K562 (cell line): Measurements from ENCODE around the gene LRRTM2. TPM values are rescaled to one million over a fixed set of nuclear protein-coding genes. Genes with fewer than 3 reads are reported as not detected.

ENCODE experiments used
- ATAC-seq: fragments of 200-7000 bp; cut with Tn5 transposase; 3 replicates; pipeline ENCODE4 v1.9.1; 2020; ENCODE audit warnings: moderate library complexity
- BruUV-seq: library from RNA; stranded (reverse); fragments of 400-500 nt; replicated peaks from 2 replicates; lab custom pipeline; 2021; lab: Mats Ljungman, UMichigan
- CTCF ChIA-PET: fragments of 300-600 bp; formaldehyde crosslinking; extraction: SDS; loops from one replicate; lab custom pipeline; 2021; ENCODE audit warnings: low intra/inter-chr PET ratio; lab: Yijun Ruan, JAX
- POLR2A ChIA-PET: fragments of 300-600, 350-650 bp; sonication (Branson Sonifier 250); formaldehyde crosslinking; extraction: SDS; loops from one replicate; lab custom pipeline; 2021; ENCODE audit warnings: antibody characterized with exemption, inconsistent platforms; lab: Yijun Ruan, JAX
- DNase-seq, 4 experiments: peaks; one replicate each; pipeline versions ENCODE4 v3.0.0 to v3.0.0-alpha.2; 2011 to 2018; ENCODE audit warnings: low spot score in 3 of 4, mixed read lengths in 3 of 4; ENCODE audit errors: extremely low read depth in 1 of 4
- FAIRE-seq: peaks from 2 replicates; lab custom pipeline; 2011; peaks lifted over from hg19 to GRCh38; lab: Jason Lieb, UNC
- H2AFZ ChIP-seq: 2 replicates; pipeline ENCODE4 v1.6.0; 2011; ENCODE audit warnings: low read depth, low read length, control low read depth, inconsistent platforms
- H3K27ac ChIP-seq: fragments of 200-600 bp; 3 replicates; pipeline ENCODE4 v1.8.0; 2011; ENCODE audit warnings: low read depth, mild to moderate bottlenecking, control low read depth, inconsistent platforms, low read length, moderate library complexity, mixed read lengths; ENCODE audit errors: extremely low read depth
- H3K27me3 ChIP-seq, 2 experiments: fragments of 300-600 bp in 1 of 2; 2 replicates in 1 of 2; 3 replicates in 1 of 2; pipeline versions ENCODE4 v1.6.0 to v1.8.0; 2011; ENCODE audit warnings: inconsistent platforms in 2 of 2, low read length in 2 of 2, mild to moderate bottlenecking in 1 of 2, mixed read lengths in 1 of 2, moderate library complexity in 1 of 2; ENCODE audit not compliant: control insufficient read depth in 2 of 2, insufficient read depth in 2 of 2
- H3K36me3 ChIP-seq: fragments of 300-600 bp; 3 replicates; pipeline ENCODE4 v1.8.0; 2011; ENCODE audit warnings: mild to moderate bottlenecking, low read length, inconsistent platforms; ENCODE audit not compliant: control insufficient read depth, insufficient read depth
- H3K4me1 ChIP-seq, 2 experiments: fragments of 200-600 bp in 1 of 2; replicated peaks in 1 of 2; 2 replicates in 1 of 2; 3 replicates in 1 of 2; pipeline versions ENCODE4 v1.5.1 to v1.8.0; 2011; ENCODE audit warnings: inconsistent platforms in 2 of 2, low read length in 2 of 2, mild to moderate bottlenecking in 1 of 2, mixed read lengths in 1 of 2, moderate library complexity in 1 of 2; ENCODE audit not compliant: control insufficient read depth in 2 of 2, insufficient read depth in 2 of 2
- H3K4me2 ChIP-seq: 2 replicates; pipeline ENCODE4 v1.6.1; 2011; ENCODE audit warnings: low read length, control low read depth, inconsistent platforms, mixed read lengths; ENCODE audit not compliant: insufficient read depth
- H3K4me3 ChIP-seq: fragments of 200-600 bp; sonication (generic), shearing (Covaris generic); 2 replicates; pipeline ENCODE4 v1.5.1; 2016; ENCODE audit warnings: control low read depth, inconsistent platforms
- H3K79me2 ChIP-seq: fragments of 200-600 bp; 3 replicates; pipeline ENCODE4 v1.8.0; 2011; ENCODE audit warnings: low read length, inconsistent platforms; ENCODE audit not compliant: control insufficient read depth, insufficient read depth
- H3K9ac ChIP-seq, 2 experiments: 2 replicates each; pipeline versions ENCODE4 v1.6.0 to v1.6.1; 2011; ENCODE audit warnings: low read depth in 2 of 2, low read length in 2 of 2, control low read depth in 1 of 2, inconsistent platforms in 1 of 2, mild to moderate bottlenecking in 1 of 2, mixed read lengths in 1 of 2; ENCODE audit not compliant: insufficient read depth in 1 of 2
- H3K9me1 ChIP-seq: one replicate; pipeline ENCODE4 v1.6.0; 2011; ENCODE audit warnings: inconsistent platforms, mild to moderate bottlenecking, low read length, moderate library complexity; ENCODE audit not compliant: control insufficient read depth, insufficient read depth
- H3K9me3 ChIP-seq: replicated peaks from 2 replicates; pipeline ENCODE4 v1.5.1; 2011; ENCODE audit warnings: low read depth, low read length, inconsistent platforms; ENCODE audit not compliant: control insufficient read depth, insufficient read depth
- H4K20me1 ChIP-seq: replicated peaks from 2 replicates; pipeline ENCODE4 v1.6.1; 2011; ENCODE audit warnings: low read length, inconsistent platforms, mixed read lengths; ENCODE audit not compliant: control insufficient read depth, insufficient read depth
- CHD4 ChIP-seq: fragments of 200-600 bp; sonication (generic); IDR thresholded peaks from 3 replicates; pipeline ENCODE4 v1.6.1; 2012; ENCODE audit warnings: low read depth, mild to moderate bottlenecking, mixed read lengths, low read length, inconsistent platforms; ENCODE audit not compliant: insufficient read depth, insufficient replicate concordance, poor library complexity, severe bottlenecking
- COPS2 ChIP-seq: fragments of 450-650 bp; conservative IDR thresholded peaks from 2 replicates; pipeline ENCODE4 v1.6.1; 2016; ENCODE audit warnings: mild to moderate bottlenecking, moderate library complexity
- DNMT1 ChIP-seq: fragments of 450-650 bp; IDR thresholded peaks from 2 replicates; pipeline ENCODE4 v1.6.1; 2016; ENCODE audit warnings: antibody characterized with exemption, mild to moderate bottlenecking
- NR4A1 ChIP-seq, 2 experiments: fragments of 250-450 bp in 1 of 2; fragments of 450-650 bp in 1 of 2; sonication (Bioruptor Pico) in 1 of 2; IDR thresholded peaks; 2 replicates each; pipeline versions ENCODE4 v1.4.0 to v1.6.1; 2016 to 2020; ENCODE audit warnings: mild to moderate bottlenecking in 2 of 2, missing compliant biosample characterization in 1 of 2, missing genetic modification characterization in 1 of 2, moderate library complexity in 1 of 2
- NRF1 ChIP-seq, 2 experiments: fragments of 450-650 bp; IDR thresholded peaks in 1 of 2; conservative IDR thresholded peaks in 1 of 2; 2 replicates each; pipeline ENCODE4 v1.6.1; 2014; ENCODE audit warnings: mild to moderate bottlenecking in 2 of 2
- TOE1 ChIP-seq, 2 experiments: fragments of 450-650 bp in 1 of 2; sonication (generic) in 1 of 2; formaldehyde crosslinking in 1 of 2; IDR thresholded peaks; 2 replicates each; pipeline versions ENCODE4 v1.7.1 to v1.8.0; 2016 to 2022; ENCODE audit warnings: borderline replicate concordance in 2 of 2, mild to moderate bottlenecking in 2 of 2, antibody characterized with exemption in 1 of 2, inconsistent platforms in 1 of 2, low read depth in 1 of 2, missing genetic modification reagents in 1 of 2, moderate library complexity in 1 of 2
- ZHX1 ChIP-seq: fragments of 150-350 bp; conservative IDR thresholded peaks from 2 replicates; pipeline ENCODE4 v1.6.1; 2014; ENCODE audit warnings: low read length
- ZNF217 ChIP-seq: sonication (generic); formaldehyde crosslinking; IDR thresholded peaks from 2 replicates; pipeline ENCODE4 v1.8.0; 2022; ENCODE audit warnings: mild to moderate bottlenecking, missing genetic modification reagents
- ZNF589 ChIP-seq: fragments of 200-800 bp; sonication (Bioruptor generic); IDR thresholded peaks from 2 replicates; pipeline ENCODE4 v1.6.1; 2016; ENCODE audit warnings: low read depth, missing genetic modification characterization, missing compliant biosample characterization
- ZNF644 ChIP-seq: fragments of 200-800 bp; sonication (Bioruptor generic); IDR thresholded peaks from 2 replicates; pipeline ENCODE4 v1.6.1; 2016; ENCODE audit warnings: low read depth, missing genetic modification characterization, missing compliant biosample characterization
- in situ Hi-C: fragments of 300-500 bp; cut with MboI; formaldehyde crosslinking; loops from 4 replicates; pipeline ENCODE4 v1.15.0; 2018; ENCODE audit warnings: inconsistent platforms, mixed read lengths
- intact Hi-C: fragments of 100-400 bp; cut with micrococcal nuclease; formaldehyde crosslinking; loops from 2 replicates; pipeline ENCODE4 v1.14.2; 2022
- polyA plus RNA-seq, 8 experiments: library from polyadenylated mRNA; depleted of rRNA in 4 of 8; stranded (reverse) in 5 of 8; unstranded in 3 of 8; fragments of >200 nt; fragmentation: Nextera tagmentation in 2 of 8; fragmentation: Illumina TruSeq in 1 of 8; extraction: Ambion mirVana in 2 of 8; extraction: Trizol in 1 of 8; gene quantifications; 2 replicates each; pipeline versions ENCODE4 v1.2.1 to v1.2.3, GENCODE V29; 2011 to 2014; ENCODE audit warnings: inconsistent platforms in 1 of 8, missing spikeins in 1 of 8
- total RNA-seq, 7 experiments: library from RNA; depleted of rRNA in 6 of 7; stranded (reverse); fragments of >200 nt in 6 of 7; fragmentation: Illumina TruSeq in 2 of 7; extraction: Trizol in 2 of 7; gene quantifications; 2 replicates each; pipeline versions ENCODE4 v1.2.1 to v1.2.3, GENCODE V29; 2011 to 2021; ENCODE audit warnings: low replicate concordance in 1 of 7
- TF ChIP-seq, protein P1 (sequence below): sonication (generic); formaldehyde crosslinking; IDR thresholded peaks from 2 replicates; pipeline ENCODE4 v1.8.0; 2022; ENCODE audit warnings: mild to moderate bottlenecking, missing genetic modification reagents

LRRTM2 gene
- total and polyA plus RNA-seq, 9 of the 15 experiments (the other 6 are each of a cell fraction or from before 2014, with no cell fraction given): under 0.01 to 0.07 (median 0.03) TPM; not detected in 4

DNA sequence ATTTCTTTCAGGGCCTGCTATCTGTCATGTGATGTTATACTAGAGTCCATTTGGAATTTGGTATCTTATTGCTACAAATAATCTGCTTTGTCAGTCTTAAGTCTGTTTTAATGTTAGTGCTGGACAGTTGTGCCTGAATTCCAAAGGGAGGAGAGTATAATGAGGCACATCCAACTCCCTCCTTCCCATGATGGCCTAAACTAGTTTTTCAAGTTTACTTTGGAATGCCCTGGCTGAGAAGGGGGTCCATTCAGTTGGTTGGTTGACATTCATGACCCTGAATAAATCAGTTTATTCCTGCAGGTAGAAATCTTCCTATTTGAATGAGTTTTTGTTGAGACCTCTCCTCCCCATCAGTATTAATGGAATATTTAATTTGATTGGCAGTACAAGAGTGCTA lies 9.4 kb upstream of the LRRTM2 start:
- no peaks in the 10 kb centered on the region for H3K4me1 ChIP-seq
- in situ Hi-C loops (no loop called here), intact Hi-C loops (no loop called here)
- no peaks in the 10 kb centered on the region for H3K9me1 ChIP-seq
- CTCF ChIA-PET: no interaction called here
- H2AFZ ChIP-seq: no peak overlapping the region
- no peak overlapping the region for H3K27ac ChIP-seq
- no peaks in the 10 kb centered on the region for H4K20me1 ChIP-seq
- BruUV-seq: no TSS peak
- ATAC-seq (no peak), FAIRE-seq (no peak), DNase-seq (no peak)
- no peaks in the 10 kb centered on the region for H3K27me3 ChIP-seq
- peaks cover 22% of the 10 kb centered on the region for H3K36me3 ChIP-seq
- H3K4me3 ChIP-seq: no peak overlapping the region
- H3K4me2 ChIP-seq: no peak overlapping the region
- H3K79me2 ChIP-seq: no peaks in the 10 kb centered on the region
- H3K9ac ChIP-seq: no peak overlapping the region
- POLR2A ChIA-PET: interaction anchor here (0.6 kb wide), 1 partner anchor 446 kb away, joined by 5 read pairs; the partner anchor contains the start of gene REEP2
- no peaks in the 10 kb centered on the region for H3K9me3 ChIP-seq
- no peak for TF ChIP-seq ZNF644 (tag)
- no peak for TF ChIP-seq NRF1 (conservative IDR thresholded peaks at IDR 0.05 in 1 of 2, IDR thresholded peaks at IDR 0.05 in 1 of 2)
- TF ChIP-seq, protein P1, sequence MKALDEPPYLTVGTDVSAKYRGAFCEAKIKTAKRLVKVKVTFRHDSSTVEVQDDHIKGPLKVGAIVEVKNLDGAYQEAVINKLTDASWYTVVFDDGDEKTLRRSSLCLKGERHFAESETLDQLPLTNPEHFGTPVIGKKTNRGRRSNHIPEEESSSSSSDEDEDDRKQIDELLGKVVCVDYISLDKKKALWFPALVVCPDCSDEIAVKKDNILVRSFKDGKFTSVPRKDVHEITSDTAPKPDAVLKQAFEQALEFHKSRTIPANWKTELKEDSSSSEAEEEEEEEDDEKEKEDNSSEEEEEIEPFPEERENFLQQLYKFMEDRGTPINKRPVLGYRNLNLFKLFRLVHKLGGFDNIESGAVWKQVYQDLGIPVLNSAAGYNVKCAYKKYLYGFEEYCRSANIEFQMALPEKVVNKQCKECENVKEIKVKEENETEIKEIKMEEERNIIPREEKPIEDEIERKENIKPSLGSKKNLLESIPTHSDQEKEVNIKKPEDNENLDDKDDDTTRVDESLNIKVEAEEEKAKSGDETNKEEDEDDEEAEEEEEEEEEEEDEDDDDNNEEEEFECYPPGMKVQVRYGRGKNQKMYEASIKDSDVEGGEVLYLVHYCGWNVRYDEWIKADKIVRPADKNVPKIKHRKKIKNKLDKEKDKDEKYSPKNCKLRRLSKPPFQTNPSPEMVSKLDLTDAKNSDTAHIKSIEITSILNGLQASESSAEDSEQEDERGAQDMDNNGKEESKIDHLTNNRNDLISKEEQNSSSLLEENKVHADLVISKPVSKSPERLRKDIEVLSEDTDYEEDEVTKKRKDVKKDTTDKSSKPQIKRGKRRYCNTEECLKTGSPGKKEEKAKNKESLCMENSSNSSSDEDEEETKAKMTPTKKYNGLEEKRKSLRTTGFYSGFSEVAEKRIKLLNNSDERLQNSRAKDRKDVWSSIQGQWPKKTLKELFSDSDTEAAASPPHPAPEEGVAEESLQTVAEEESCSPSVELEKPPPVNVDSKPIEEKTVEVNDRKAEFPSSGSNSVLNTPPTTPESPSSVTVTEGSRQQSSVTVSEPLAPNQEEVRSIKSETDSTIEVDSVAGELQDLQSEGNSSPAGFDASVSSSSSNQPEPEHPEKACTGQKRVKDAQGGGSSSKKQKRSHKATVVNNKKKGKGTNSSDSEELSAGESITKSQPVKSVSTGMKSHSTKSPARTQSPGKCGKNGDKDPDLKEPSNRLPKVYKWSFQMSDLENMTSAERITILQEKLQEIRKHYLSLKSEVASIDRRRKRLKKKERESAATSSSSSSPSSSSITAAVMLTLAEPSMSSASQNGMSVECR (CRISPR knock-in tag): no peak
- TF ChIP-seq COPS2: no peak
- no peak for TF ChIP-seq NR4A1 (CRISPR knock-in tag; IDR thresholded peaks at IDR 0.05)
- no peak for TF ChIP-seq NR4A1 (tag; IDR thresholded peaks at IDR 0.05)
- TF ChIP-seq ZNF217 (CRISPR knock-in tag): no peak
- TF ChIP-seq ZNF589: no peak
- TF ChIP-seq DNMT1: no peak
- TF ChIP-seq ZHX1: no peak
- TF ChIP-seq TOE1 (IDR thresholded peaks at IDR 0.05; ENCODE audit: borderline replicate concordance): no peak
- no peak for TF ChIP-seq TOE1 (CRISPR knock-in tag; IDR thresholded peaks at IDR 0.05; ENCODE audit: borderline replicate concordance, low read depth)
- no peak for TF ChIP-seq CHD4
